Effector memory CD4-positive, alpha-beta T cell (primary cell): ENCODE results near the gene MAPK13.

Experiments used
- DNase-seq, 3 donors: peaks; one replicate each; pipeline ENCODE4 v3.0.0-alpha.2; 2020
- H3K27ac ChIP-seq: 2 replicates; pipeline ENCODE4 v1.7.0; 2013; ENCODE audit warnings: mild to moderate bottlenecking, low read length, moderate library complexity; ENCODE audit not compliant: insufficient read depth, poor library complexity, severe bottlenecking
- H3K27me3 ChIP-seq: replicated peaks from 2 replicates; pipeline ENCODE4 v1.7.0; 2013; ENCODE audit warnings: mild to moderate bottlenecking, low read length; ENCODE audit not compliant: insufficient read depth, control insufficient read depth, poor library complexity, severe bottlenecking
- H3K36me3 ChIP-seq: 2 replicates; pipeline ENCODE4 v1.7.0; 2013; ENCODE audit warnings: mild to moderate bottlenecking, low read length, moderate library complexity; ENCODE audit not compliant: control insufficient read depth, insufficient read depth
- H3K4me1 ChIP-seq: 2 replicates; pipeline ENCODE4 v1.7.0; 2013; ENCODE audit warnings: low read length, mild to moderate bottlenecking; ENCODE audit not compliant: control insufficient read depth, insufficient read depth, poor library complexity, severe bottlenecking
- H3K4me3 ChIP-seq: 2 replicates; pipeline ENCODE4 v1.7.0; 2013; ENCODE audit warnings: low read length, low read depth, mild to moderate bottlenecking; ENCODE audit not compliant: insufficient read depth, poor library complexity, severe bottlenecking
- H3K9me3 ChIP-seq: 2 replicates; pipeline ENCODE4 v1.7.0; 2013; ENCODE audit warnings: mild to moderate bottlenecking, low read length, moderate library complexity; ENCODE audit not compliant: control insufficient read depth

MAPK13 gene

GRCh38 chr6:36113703-36114102 lies 16.6 kb upstream of the MAPK13 start:
- Histone ChIP-seq H3K27me3 (no peaks in the 10 kb centered on the region), H3K36me3 (peaks cover 4% of the 10 kb centered on the region), H3K4me3 (no peak overlapping the region), H3K27ac (peak overlapping the region; percentile 3), H3K4me1 (peaks cover 46% of the 10 kb centered on the region), H3K9me3 (no peaks in the 10 kb centered on the region)
- no peak for DNase-seq

DNA sequence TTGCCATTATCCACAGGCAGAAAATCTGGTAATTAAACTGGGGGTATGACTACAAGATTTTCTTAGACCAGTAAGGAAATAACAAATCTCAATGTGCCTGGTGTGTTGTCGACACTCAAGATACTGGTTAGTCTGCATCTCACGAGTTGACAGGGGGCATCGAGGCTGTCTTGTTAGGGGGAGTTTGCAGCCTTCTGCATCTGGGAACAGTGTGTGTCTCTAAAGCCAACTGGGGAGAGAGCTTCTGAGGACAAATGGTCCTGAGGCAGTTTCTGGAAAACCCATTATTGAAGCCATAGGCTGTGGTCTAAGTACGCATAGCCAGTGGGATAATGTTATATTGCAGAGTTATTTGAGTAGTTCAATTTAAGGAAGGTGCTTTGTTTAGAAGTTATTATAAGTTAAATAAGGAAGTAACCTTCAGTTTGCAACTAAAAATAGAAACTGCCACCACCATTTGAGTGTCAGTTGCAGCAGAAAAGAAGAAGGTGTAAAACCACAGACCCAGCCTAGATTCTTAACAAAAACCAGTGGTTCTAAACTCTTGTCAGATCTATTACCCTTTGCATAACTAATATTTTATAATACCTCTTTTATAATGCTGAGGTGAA lies 15.4 kb upstream of the MAPK13 start:
- DNase-seq: no peak
- Histone ChIP-seq H3K4me3 (no peak overlapping the region), H3K27me3 (no peaks in the 10 kb centered on the region), H3K27ac (peak overlapping the region; percentile 38), H3K9me3 (no peaks in the 10 kb centered on the region), H3K4me1 (peaks cover 48% of the 10 kb centered on the region), H3K36me3 (peaks cover 3% of the 10 kb centered on the region)

- peaks cover 53% of the 10 kb centered on the region for H3K4me1 ChIP-seq
- no peak overlapping the region for H3K4me3 ChIP-seq
- no peaks in the 10 kb centered on the region for H3K9me3 ChIP-seq
- no peaks in the 10 kb centered on the region for H3K27me3 ChIP-seq
- peak overlapping the region; percentile 20 for H3K27ac ChIP-seq
- H3K36me3 ChIP-seq: peaks cover 3% of the 10 kb centered on the region
- no peak for DNase-seq
Measured at GRCh38 chr6:36115412-36115811, 14.9 kb upstream of the MAPK13 start.

DNA sequence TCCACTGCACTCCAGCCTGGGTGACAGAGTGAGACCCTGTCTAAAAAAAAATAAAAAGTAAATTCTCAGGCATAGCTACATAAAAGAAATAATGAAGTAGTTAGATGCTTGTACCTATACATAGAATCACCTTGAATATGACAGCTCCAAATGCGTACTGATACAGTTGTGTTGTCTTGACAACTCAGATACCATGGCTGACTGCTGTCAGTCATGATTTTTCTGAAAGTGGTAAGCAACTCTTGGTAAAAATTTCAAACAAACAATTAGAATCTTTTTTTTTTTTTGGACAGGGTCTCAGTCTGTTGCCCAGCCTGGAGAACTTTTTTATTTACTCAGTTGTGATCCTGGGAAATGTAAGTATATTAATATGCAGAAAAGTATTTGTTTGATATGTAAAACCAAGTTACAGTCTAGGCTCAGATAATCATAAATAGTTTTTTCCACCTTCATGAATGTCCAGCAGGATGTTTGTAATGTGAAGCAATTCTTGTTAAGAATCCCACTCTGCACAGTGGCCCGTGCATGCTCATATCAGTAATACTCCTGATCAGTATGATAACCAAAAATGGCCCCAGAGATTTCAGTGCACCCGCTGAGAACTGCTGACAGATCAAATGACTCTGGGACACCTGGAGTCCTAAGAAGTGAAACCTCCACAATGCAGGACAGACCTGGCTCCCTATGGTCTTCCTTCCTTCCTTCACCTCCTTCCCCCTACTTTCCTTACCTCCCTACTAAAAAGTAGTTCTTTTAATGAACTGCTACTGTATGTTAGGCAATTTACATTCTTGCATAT lies 14.0 kb upstream of the MAPK13 start:
- H3K27ac ChIP-seq: no peak overlapping the region
- H3K4me3 ChIP-seq: no peak overlapping the region
- DNase-seq: no peak
- H3K4me1 ChIP-seq: peaks cover 62% of the 10 kb centered on the region
- H3K36me3 ChIP-seq: peaks cover 3% of the 10 kb centered on the region
- no peaks in the 10 kb centered on the region for H3K9me3 ChIP-seq
- H3K27me3 ChIP-seq: no peaks in the 10 kb centered on the region

GRCh38 chr6:36116943-36117342 lies 13.4 kb upstream of the MAPK13 start:
- H3K9me3 ChIP-seq: no peaks in the 10 kb centered on the region
- DNase-seq: no peak
- H3K27me3 ChIP-seq: no peaks in the 10 kb centered on the region
- H3K27ac ChIP-seq: no peak overlapping the region
- H3K36me3 ChIP-seq: no peaks in the 10 kb centered on the region
- H3K4me1 ChIP-seq: peaks cover 67% of the 10 kb centered on the region
- H3K4me3 ChIP-seq: no peak overlapping the region

GRCh38 chr6:36117658-36118549 lies 12.4 kb upstream of the MAPK13 start:
- no peak overlapping the region for H3K4me3 ChIP-seq

GRCh38 chr6:36118550-36119107 lies 11.7 kb upstream of the MAPK13 start:
- peak; percentile 54 to 72 (median 63) for DNase-seq
- Histone ChIP-seq H3K9me3 (no peaks in the 10 kb centered on the region), H3K4me3 (no peak overlapping the region), H3K27ac (peak overlapping the region; percentile 43), H3K36me3 (no peaks in the 10 kb centered on the region), H3K27me3 (no peaks in the 10 kb centered on the region), H3K4me1 (peaks cover 72% of the 10 kb centered on the region)

More at GRCh38 chr6:36117658-36118549, 12.4 kb upstream of the MAPK13 start:
- Histone ChIP-seq H3K27ac (peak overlapping the region; percentile 43), H3K27me3 (no peaks in the 10 kb centered on the region), H3K36me3 (no peaks in the 10 kb centered on the region), H3K9me3 (no peaks in the 10 kb centered on the region), H3K4me1 (peaks cover 67% of the 10 kb centered on the region)
- no peak for DNase-seq

- H3K9me3 ChIP-seq: no peaks in the 10 kb centered on the region
- no peak for DNase-seq
- no peak overlapping the region for H3K4me3 ChIP-seq
- no peaks in the 10 kb centered on the region for H3K36me3 ChIP-seq
- no peaks in the 10 kb centered on the region for H3K27me3 ChIP-seq
- H3K27ac ChIP-seq: peak overlapping the region; percentile 38
- peaks cover 71% of the 10 kb centered on the region for H3K4me1 ChIP-seq
Measured at GRCh38 chr6:36119209-36119608, 11.1 kb upstream of the MAPK13 start.

- Histone ChIP-seq H3K4me1 (peaks cover 67% of the 10 kb centered on the region), H3K36me3 (no peaks in the 10 kb centered on the region), H3K9me3 (no peaks in the 10 kb centered on the region), H3K27me3 (no peaks in the 10 kb centered on the region), H3K27ac (peak overlapping the region; percentile 91), H3K4me3 (peak overlapping the region; percentile 45)
- DNase-seq: no peak
Measured at GRCh38 chr6:36120018-36120417, 10.3 kb upstream of the MAPK13 start.
